GM19043 (cell line): Measurements from ENCODE around the gene DAZAP2.
A peak's percentile ranks its signal among the peaks of the same experiment; 100 is the strongest.
"Not testable (repeated sequence)": the region's sequence is repeated elsewhere in the genome, so short reads cannot be mapped to it uniquely, and the experiment has no call there.

Source experiments
- ATAC-seq: cut with Tn5 transposase; IDR thresholded peaks from one replicate; pipeline ENCODE4 v1.9.1; 2021; ENCODE audit warnings: low read depth; ENCODE audit not compliant: unreplicated experiment

Gene DAZAP2

DNA sequence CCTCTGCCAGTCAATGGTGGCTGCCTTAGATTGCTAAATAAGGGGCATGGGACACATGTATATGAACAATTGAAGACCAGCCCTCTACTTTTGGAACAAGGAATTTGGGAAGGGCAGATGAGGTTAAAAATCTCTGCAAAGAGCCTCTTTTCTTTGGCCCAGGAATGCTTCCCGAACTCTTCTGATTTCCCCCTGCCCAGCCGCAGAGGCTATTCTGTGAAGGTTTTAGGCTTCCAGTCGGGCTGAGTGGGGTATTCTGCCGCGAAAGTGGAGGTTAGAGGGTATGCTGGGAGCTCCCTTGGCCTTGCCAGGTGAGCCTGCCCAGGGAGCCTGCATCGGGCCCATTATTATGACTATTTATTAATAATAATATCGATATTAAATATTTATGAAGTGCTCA lies 22.0 kb upstream of the DAZAP2 start:
- ATAC-seq, result no peak

DNA sequence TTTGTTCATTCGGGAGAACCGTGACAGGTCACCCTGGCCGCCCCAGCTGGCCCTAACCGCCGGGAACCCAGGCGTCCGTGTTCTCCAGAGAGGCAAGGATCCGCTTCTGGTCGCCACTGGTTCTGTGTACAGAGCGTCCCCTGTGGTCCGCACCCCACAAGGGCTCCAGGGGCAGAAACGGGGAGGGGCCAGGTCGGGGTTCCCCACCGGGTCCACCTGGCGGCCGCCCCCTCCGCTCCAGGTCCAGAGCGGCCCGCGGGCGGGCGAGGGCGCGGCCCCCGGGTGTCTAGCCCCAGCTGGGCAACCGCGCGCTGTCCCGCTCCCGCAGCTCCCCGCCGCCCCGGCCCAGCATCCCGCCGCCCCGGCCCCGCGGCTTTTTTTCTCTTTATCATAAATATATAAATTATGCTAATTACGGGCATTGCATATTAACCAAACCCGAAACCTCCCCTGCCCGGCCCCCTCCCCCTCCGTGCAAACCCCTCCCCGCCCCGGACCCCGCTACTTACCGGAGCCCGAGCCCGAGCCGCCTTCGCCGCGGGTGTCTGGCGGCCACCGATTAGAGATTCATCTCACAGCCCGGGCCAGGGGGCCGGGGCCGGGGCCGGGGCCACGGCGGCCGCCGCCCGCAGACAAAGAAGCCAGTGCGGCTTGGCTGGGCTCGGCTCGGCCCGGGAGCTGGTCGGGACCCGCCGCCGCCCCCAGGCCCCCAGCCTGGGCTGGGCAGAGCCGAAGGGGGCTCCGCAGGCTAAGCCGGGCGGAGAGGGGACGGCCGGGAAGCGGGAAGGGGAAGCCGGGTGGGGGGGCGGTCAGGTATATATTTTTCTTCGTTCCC lies 21.3 kb upstream of the DAZAP2 start:
- ATAC-seq, result peak; percentile 16

DNA sequence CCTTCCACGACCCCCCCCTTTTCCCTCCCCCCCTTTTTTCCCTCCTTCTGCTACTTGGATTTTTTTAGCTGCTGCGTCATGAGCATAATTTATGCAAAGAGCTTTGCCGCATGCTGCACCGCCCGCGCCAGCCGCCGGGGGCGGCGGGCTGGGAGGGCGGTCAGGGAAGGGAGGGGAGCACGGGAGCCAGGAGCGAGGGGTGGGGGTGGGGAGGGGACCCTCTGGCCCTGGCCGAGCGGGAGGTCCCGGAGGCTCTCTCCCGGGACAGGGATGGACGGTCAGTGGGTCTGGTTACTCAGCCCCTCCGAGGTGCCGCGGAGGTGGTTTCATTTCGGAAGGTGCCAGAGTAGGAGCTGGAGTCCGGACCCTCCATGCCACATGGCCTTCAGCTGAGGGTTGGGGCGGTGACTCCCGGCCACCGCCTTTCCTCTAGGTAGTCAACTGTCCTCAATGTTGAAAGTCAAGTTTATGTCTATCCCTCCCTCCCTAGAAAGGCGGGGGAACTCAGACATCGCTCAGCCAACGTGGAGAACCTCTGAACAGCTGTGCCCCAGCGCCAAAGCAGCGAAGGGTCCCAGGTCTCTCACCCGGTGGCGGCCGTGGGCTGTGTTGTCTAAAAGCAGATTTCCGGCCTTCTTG lies 20.5 kb upstream of the DAZAP2 start, which contains the start of gene POU6F1:
Gene POU6F1, minus strand, starts transcription at position 95 of the 639 bp plus-strand sequence. CDS start 11,226 bp downstream, outside the sequence.
- peak; percentile 70 for ATAC-seq

DNA sequence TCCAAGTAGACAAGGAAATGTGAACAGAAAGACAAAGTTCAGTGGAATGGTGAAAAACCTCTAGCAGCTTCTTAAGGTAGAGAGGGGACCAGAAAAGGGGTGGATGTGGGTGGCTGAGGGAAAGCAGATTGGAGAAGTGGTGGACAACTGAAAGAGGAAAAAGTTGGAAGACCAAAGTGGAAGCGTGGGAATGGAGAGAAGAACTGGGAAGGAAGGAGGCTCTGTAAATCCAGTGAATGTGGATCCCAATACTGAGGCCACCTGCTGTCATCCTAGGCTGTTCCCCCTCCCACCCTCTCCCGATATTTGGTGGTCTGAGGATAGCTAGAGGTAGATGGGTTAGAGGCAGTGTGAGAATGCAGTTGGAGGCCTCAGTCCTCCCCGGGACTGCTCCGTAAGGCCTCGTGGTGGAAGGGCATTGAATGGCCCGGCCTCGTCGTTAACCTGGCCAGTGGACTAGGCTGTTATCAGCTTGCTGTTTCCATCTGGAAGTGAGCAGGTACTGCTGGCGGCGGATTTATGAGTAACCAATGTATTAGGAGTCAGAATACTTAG lies 19.9 kb upstream of the DAZAP2 start:
- ATAC-seq, result no peak

DNA sequence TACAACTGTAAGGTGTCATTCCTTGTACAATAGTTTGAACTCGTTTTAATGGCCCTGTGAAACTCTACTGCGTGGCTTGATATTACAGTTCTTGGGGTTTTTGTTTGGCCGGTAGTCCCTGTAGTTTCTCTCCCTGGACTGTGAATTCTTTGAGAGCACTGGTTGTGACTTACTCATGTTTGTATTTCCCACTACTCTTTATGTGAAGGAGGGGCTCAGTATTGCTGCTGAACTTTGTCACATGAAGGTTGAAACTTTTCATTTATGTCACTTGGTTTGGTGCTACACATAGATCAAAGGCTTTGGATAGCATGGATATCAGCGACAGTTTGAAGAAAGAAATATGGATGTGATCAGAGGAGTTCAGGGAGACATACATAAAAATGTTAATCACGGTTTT lies 19.3 kb upstream of the DAZAP2 start:
- ATAC-seq, result no peak

DNA sequence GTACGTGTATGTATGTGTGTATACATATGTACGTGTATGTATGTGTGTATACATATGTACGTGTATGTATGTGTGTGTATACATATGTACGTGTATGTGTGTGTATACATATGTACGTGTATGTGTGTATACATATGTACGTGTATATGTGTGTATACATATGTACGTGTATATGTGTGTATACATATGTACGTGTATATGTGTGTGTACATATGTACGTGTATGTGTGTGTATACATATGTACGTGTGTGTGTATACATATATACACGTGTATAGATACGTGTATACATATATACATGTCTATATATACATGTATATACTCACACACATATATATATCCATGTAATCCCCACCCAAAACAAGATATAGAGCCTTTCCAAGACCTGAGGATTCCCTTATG lies 18.8 kb upstream of the DAZAP2 start:
- not testable (repeated sequence) for ATAC-seq

DNA sequence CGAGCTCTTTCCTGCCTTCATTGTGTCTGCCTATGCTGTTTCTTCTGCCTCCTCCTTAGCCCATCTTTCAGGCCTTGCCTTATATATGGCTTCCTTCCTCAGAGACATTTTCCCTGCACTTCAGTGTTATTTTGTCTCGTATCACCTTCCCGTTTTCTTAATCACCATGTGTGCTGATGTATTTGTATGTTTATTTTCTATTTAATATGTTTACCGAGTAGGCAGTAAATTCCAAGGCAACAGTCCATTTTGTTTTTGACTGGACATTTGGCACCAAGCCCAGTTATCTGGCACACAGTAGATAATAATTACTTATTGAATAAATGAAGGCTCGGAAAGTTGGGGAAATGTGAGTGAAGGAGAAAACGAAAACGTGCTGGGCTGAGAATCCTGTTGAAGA lies 16.2 kb upstream of the DAZAP2 start:
- no peak for ATAC-seq

DNA sequence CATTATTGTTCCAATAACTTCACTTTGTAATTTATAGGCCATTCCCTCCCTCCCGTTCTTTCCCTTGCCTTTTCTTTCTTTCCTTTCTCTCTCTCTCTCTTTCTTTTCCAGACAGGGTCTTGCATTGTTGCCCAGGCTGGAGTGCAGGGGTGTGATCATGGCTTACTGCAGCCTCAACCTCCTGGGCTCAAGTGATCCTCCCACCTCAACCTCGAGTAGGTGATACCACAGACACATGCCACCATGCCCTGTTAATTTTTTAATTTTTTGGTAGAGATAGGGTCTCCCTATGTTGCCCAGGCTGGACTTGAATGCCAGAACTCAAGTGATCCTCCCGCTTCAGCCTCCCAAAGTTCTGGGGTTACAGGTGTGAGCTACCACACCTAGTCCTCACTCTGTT lies 14.0 kb upstream of the DAZAP2 start:
- ATAC-seq, result no peak

DNA sequence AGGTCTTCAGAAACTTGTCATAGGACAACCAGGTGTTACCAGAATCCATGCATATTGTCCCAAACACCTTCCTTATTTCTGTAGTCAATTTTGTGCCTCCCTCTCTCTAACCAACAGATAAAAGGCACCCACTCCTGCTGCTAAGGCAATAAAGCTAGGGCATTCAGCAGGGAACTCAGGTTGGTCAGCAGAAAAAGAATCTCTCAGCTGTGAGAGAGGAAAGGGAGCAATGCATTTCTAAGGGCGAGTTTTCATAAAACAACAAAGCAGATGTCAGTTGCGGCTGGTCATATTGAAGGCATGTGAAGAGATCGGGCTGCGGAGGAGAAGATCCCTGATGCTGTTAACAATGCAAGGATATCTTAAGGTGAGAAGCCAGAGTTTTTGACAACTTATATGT lies 13.4 kb upstream of the DAZAP2 start:
- no peak for ATAC-seq

DNA sequence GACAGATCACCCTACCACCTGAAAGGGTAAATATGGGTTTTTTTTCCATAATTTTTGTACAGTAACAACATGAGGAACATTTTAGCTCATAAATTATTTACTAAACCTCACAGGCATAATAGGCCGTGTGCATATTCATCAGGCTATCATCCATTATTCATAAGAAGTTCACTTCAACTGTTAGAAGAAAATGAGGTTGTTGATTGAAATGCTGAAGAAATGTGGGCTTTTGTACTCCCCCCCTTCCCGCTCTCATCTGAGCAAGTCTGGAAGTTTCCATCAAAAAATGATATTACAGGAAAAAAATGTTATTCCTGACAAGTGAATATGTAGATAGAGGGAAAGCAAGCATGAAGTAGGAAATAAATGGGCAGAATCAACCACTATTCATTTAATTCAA lies 12.9 kb upstream of the DAZAP2 start:
- ATAC-seq, result no peak

DNA sequence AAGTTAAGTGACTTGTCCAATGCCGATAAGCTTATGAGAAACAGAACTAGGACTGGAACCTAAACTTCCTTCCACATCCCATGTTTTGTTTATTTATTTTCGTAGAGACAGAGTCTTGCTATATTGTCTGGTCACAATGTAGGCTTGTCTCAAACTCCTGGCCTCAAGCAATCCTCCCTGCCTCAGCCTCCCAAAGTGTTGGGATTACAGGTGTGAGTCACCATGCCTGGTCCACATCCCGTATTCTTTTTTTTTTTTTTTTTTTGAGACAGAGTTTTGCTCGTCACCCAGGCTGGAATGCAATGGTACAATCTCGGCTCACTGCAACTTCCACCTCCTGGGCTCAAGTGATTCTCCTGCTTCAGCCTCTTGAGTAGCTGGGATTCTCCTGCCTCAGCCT lies 11.5 kb upstream of the DAZAP2 start:
- not testable (repeated sequence) for ATAC-seq

DNA sequence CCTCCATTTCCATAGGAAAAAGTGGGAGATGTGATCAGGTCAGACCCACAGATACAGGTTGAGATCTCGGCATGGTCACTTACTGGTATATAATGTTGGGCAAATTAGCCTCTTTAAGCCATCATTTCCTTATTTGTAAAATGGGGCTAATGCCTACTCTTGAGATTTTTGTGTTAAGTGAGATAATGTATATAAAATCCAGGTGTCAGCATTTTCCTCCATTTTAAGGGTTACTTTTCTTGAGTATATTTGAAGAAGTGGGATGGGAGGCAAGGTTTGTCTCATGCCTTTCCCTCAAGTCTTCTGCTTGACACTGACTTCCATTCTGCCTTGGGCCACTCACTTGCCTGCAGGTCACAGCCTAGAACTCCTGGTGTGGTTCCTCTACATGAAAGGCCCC lies 10.7 kb upstream of the DAZAP2 start:
- no peak for ATAC-seq

DNA sequence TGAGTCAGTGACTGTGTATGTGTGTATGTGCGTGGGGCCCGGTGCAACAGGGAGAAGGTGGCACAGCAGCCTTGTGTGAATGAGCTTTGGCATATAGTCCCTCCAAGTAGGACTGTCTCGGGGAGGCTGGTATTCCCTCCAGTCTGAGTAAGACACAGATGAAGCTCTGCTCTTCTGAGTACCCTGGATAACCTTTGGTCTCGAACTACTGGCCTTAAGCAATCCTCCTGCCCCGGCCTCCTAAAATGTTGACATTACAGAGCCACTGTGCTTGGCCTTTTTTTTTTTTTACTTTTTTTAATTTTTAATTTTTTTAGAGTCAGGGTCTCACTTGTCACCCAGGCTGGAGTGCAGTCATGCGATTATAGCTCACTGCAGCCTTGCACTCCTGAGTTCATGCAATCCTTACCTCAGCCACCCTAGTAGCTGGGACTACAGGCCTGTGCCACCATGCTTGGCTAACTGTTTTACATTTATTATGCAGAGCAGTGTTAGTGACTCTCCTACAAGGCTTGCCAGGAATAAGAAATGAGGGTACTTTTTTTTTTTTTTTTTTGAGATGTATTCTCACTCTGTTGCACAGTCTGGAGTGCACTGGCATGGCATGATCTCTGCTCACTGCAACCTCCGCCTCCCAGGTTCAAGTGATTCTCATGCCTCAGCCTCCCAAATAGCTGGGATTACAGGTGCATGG lies 9.4 kb upstream of the DAZAP2 start:
- no peak for ATAC-seq

DNA sequence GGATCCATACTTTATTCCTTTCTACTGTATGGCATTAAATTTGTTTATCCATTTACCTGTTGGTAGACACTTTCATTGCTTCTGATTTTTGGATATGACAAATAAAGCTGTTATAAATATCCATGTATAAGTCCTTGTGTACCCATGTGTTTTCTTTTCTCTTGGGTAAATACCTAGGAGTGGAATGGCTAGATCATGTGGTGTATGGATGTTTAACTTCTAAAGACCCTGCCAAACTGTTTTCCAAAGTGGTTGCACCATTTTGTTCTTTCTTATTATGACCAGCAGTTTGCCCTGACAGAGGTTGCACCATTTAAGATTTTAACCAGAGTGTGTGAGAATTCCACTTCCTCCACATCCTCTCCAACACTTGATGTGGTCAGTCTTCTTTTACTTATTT lies 6.0 kb upstream of the DAZAP2 start:
- no peak for ATAC-seq

DNA sequence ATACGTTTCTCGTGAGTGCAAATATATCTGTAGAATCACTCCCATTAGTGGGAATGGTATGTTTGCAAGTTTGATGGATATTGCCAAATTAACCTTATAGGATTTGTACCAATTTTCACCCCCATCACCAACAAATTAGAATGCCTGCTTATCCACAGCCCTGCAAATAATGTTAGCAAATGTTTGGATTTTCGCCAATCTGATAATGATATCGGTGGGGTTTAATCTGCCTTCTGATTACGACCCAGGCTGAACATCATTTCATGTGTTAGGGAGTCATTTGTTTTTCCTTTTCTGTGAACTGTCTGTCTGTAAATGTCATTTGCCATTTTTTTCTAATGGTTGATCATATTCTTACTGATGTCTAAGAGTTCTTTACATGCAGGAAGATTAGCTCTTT lies 4.1 kb upstream of the DAZAP2 start:
- no peak for ATAC-seq

DNA sequence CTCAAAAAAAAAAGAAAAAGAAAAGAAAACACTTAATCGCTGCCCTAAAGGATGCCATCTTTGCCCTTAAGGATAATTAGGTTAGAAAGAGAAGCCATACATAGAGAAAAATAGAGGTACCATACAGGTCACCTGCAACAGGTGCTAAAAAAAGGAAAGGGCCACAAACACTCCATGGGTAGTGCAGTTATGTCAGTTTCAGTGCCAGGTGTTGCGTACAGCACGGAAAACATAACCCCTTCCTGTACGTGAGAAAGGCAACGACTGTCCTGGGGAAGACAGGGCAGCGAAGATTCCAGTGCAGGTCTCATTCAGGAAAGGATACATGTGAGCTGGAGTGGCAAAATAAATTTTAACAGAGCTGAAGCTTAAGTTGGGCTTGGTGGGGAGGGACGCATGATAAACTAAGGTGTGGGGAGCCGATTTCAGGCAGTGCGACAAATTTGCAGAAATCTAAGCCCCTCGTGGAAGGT lies 553 bp upstream of the DAZAP2 start:
- ATAC-seq, result no peak

DNA sequence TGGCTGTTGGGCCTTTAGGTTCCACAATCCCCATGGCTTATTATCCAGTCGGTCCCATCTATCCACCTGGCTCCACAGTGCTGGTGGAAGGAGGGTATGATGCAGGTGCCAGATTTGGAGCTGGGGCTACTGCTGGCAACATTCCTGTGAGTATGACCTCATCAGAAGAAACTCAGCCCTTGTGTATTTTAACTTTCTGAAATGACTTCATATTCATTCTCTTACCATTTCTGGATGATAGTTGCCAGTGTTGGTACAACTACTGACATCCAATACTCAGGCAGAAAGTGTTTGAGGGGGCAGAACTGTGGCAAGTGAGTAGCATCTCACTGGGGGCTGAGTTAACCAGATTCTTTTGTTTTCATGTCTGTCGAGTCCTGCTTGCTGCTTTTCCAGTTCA lies 2.3 kb downstream of the DAZAP2 start:
- ATAC-seq, result no peak

DNA sequence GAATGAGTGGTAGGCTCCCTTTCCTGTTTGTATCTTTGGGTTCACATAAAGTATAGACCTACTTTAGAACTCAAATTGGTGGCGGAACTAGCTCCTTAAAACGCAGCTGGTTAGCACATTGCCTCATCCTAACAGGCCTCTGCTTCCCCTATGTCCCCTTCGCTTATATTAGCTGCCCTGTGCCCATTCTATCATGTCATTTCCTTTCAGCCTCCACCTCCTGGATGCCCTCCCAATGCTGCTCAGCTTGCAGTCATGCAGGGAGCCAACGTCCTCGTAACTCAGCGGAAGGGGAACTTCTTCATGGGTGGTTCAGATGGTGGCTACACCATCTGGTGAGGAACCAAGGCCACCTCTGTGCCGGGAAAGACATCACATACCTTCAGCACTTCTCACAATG lies 3.5 kb downstream of the DAZAP2 start:
- no peak for ATAC-seq

DNA sequence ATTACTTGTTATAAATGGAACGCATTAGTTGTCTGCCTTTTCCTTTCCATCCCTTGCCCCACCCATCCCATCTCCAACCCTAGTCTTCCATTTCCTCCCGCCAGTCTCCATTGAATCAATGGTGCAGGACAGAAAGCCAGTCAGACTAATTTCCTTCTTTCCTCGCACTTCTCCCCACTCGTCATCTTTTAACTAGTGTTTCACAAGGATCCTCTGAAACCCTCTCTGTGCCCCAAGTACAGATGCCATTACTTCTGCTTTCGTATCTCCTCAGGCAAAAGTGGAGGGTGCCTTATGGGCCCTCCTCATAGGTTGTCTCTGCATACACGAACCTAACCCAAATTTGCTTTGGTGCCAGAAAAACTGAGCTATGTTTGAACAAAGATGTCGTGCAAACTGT lies 4.2 kb downstream of the DAZAP2 start:
- ATAC-seq, result no peak

DNA sequence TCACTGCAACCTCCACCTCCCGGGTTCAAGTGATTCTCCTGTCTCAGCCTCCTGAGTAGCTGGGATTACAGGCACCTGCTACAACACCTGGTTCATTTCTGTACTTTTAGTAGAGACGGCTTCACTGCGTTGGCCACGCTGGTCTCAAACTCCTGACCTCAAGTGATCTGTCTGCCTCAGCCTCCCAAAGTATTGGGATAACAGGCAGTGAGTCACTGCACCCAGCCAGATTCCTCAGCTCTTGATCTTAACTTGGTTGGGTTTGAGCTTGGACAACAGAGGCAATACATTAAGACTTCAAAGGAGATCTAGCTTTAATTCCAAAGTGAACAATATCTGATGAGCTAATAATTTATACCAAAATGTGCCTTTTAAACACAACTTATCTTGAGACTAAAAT lies 5.6 kb downstream of the DAZAP2 start:
- no peak for ATAC-seq
